NCI-H748 treated with DMSO at 0.1 percent for 48 hours (cell line): ENCODE data around the gene GATAD2B.

Source experiments
- DNase-seq: peaks from one replicate; lab custom pipeline; 2025; lab: John Stamatoyannopoulos, UW

The GATAD2B gene

DNA sequence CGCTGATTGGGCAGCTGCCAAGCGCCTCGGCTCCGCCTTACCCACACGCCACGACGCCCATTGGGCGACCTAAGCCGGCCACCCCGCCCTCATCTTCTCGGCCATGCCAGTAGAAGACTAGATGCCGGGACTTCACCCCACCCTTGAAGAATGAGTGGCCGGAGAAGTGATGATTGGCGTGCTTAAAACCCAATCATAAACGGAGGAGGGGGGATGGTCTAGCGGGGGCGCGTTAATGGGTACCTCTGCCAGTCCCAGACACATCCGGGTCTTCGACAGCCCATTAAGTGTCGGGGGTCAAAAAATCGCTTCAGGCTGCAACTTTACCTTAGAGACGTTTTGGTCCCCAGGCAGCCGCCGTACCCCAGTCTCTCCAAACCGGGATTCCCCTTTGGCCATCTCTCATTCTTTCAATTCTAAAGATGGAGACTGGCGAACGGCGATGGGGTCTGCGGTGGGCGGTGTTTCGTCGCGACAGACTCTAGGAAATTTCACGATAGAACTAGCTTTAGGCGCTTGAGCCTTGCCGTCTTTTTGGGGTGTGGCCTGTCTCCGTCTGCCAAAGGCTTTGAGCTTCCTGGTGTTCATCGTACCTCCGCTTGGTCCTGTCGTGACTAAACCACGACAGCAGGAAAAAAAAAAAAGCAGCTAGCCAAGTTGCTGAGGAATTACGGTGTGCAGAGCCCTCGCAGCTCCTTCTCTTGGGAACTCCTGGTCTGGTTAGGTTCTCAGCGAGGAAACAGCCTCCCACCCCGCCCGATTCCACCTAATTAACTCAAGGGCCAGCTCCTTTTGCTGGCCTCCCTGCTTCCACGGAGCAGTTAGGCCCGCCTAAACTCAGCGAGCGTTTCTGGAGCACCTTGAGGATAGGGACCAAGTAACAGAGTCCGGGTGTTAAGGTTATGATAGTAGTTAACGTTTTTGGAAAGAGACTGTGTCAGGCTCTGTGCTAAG is at the start of gene GATAD2B:
GATAD2B (minus strand) TSS at position 1 of the 954 bp plus-strand sequence. CDS start 94,625 bp downstream, outside the sequence.
- peak; percentile 99 for DNase-seq

DNA sequence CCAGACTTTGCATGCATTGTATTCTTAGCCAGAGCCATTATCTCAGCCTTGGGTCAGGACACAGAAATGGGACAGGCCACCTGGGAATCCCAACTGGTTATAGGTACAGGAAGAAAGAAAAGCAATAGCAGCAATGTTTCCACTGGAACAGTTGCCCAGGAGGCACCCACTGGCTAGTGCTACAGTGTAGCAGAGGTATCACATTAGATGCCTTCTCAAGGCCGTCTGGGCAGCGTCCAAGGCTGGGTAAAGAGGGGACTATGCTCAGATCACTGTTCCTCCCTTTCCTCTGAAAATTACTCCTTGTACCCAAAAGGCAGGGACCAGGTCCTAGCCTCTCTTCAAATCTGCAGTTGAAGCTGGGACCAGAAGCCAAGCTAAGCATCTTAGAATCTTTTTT is 47.6 kb upstream of the GATAD2B start:
- no peak for DNase-seq

DNA sequence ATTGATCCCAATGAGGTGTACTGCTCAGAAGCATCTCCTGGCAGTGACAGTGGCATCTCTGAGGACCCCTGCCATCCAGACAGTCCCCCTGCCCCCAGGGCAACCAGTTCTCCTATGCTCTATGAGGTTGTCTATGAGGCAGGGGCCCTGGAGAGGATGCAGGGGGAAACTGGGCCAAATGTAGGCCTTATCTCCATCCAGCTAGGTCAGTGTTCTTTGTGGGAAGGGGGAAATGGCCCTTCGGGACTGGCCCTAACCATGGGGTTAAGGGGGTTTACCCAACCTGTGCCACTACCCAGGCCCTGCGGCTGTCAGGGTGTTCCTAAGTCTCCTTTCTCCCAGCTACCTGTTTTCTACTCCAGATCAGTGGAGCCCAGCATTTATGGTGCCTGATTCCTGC is 46.2 kb upstream of the GATAD2B start:
- DNase-seq, result no peak

DNA sequence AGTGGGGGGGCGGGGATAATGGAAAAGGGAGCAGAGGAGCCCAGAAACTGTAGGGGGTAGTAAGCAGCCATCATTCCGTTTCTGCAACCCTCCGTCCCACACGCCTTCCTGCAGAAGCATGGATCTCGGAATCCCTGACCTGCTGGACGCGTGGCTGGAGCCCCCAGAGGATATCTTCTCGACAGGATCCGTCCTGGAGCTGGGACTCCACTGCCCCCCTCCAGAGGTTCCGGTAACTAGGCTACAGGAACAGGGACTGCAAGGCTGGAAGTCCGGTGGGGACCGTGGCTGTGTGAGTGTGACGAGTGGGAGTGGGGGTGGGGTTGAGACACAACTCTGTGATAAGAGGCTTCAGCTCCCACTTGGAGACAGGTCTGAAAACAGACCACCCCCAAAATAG is 45.6 kb upstream of the GATAD2B start:
- peak; percentile 36 for DNase-seq

DNA sequence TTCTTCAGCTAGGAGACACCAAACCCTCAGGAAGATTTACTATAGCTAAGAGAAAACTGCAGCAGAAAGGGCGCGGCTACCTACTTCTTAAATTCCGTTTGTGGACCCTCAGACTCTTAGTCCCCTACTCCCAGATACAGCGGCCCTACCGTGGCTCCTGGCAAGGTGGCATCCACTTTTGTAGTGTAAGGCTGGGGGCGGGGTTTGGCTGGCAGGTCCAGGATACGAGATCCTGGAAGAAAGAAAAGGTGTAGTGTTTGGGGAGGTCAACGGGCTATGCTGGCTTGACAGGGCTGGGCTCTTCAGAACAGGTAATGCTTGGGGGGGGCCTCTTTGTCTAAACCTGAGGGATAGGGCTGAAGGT is 45.2 kb upstream of the GATAD2B start:
- peak; percentile 79 for DNase-seq

DNA sequence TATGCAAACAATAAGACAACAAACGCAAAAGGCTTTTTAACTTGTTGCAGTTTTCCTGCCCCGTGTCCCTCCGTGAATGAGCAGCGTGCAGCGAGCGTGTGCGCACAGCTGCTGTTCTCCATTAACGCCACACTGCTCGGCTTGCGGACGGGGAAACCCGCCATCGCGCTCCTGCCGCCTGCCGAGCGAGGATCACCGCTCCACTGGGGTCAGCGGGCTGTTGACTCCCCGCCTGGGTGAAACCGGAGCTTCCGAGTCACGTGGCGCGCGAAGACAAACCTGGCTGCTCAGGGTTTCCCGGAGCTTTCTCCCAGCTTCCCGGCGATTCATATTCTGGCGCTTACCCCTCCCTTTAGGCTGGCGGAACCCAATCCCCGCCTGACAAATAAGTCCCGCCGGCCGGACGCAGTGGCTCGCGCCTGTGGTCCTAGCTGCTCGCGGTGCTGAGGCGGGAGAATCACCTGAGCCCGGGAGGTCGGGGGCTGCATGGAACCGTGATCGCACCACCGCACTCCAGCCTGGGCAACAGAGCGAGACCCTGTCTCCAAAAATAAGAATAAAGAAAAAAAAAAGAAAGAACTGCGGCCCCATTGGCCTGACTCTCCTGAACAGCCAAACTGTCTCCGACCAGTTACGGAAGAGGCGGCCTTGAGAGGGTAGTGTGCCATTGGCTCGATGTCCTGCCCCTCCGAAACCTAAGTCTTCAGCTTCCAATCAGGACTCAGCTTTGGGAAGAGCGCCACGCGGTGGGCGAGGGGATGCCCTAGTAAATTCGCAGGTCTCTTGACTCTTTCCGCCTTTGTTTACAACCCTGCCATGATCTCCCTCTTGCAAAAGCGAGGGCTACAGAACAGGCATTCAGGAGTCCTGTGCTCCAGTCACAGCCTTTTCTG is 44.6 kb upstream of the GATAD2B start, which contains the start of gene CREB3L4:
CREB3L4 (plus strand) TSS at position 796 of the 893 bp plus-strand sequence. CDS start 624 bp downstream, outside the sequence.
- DNase-seq, result peak; percentile 94

DNA sequence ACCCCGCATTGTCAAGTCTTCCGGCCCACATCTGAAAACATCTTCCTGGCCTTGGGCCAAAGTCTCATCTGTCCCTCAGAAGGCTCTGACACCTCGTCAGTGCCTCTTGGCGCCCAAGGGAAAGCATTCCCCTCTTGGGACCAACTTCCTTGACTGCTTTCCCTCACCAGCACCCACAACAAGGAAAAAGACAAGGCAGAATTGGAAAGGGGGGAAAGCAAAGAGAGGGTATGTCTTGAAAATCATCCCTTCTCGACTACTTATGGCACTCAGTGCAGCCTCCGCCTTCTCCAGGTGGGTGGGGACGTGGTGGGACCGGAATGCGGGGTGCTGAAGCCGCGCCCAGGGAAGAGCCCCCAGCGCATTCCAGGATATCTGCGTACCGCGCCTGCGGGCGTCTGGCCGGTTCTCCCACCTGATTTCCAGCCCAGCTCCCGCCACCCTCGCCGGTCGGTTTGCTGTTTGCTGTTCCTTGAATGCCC is 41.1 kb upstream of the GATAD2B start:
- no peak for DNase-seq

DNA sequence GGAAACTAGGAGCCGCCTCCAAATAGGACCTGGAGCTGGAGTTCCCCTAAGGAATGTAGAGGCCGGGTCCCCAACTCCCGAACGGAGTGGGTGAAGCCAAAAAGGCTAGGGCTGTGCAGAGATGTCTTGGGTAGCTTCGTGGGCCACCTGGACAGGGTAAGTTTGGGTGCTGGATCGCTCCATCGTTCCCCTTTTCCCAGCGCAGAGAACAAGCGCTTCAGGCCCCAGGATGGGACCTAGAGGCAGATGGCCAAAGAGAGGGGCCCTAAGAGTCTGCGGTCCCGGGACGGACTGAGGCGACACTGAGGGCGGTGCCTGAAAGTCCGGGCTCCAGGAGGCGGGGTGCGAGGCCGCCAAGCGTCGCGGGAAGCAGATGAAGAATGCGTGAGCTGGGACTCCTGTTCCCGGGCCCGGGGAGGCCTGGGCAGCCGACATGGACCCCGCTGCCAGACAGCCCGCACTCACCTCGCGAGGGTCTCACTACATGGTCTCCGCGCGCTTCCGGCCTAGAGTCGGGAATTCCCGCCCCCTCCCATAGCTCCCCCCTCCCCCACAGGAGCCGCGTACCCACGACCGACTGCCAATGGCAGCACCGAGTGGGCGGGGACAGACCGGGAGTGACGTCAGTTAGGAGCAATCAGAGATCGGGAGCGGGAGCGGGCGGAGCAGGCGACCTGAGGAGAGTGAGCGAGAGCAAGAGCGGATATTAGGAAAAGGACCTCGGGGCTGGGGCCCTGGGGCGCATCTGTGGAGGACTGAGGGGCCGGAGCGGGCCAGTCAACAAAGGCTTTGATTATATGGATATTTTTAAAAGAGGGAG is 40.5 kb upstream of the GATAD2B start, which contains the start of gene SLC39A1:
SLC39A1 (minus strand) TSS at position 508 of the 820 bp plus-strand sequence. CDS start 822 bp downstream, outside the sequence.
- DNase-seq, result peak; percentile 96

DNA sequence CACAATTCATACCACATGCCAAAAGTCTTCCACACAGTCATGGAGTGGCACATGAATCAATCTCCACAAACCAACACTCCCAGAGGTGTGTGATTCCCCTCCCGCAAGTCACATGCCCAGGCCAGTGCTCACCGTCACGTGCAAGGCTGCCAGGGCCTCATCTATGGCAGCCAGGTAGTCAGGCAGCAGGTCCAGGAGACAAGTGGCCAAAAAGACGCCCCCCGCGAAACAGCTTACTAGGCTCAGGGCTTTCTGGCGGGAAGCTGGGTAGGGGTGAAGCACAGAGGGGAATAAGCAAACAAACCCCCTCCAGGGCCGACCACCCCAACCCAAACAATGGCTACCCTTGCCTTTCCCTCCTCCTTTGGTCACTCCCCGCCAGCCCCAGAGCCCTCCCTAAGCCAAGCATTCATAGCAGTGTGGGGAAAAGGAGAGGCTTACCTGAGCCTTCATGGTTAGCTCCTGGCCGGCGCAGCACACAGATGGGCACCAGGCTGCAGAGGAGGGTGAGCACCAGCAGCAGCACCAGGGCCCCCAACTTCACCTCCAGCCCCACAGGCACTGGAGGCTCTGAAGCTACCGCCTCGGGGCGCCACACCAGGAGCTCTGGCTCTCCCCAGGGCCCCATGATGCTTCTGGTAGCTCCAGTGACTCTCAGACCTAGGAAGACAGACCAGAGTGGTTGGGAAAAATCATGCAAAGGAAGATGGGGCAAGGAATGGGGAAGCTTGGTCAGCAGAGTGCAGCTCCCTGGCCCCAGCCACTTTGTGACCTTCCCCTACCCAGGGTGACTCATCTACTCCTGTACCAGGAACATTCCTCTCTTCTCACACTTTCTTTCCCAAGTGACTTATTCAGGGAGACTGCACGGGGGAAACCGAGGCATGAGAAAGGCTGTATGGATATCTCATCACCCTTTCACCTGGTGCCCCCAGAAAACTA is 39.6 kb upstream of the GATAD2B start:
- no peak for DNase-seq

DNA sequence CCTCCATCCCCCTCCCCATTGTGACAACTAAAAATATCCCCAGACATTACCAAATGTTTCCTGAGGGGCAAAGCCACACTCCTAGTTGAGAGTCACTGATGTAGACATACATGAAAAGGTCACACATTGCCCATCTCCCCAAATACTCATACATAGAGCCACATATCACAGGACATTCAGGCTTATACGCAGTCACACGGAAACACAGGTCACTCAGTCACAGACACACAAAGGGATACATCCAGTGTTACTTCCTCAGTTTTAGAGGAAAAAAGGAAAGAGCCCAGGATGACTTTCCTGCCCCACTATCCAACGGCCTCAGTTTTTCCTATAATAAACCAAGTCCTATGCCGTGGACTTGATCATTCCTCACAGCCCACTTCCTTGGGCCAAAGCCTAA is 38.6 kb upstream of the GATAD2B start:
- no peak for DNase-seq

DNA sequence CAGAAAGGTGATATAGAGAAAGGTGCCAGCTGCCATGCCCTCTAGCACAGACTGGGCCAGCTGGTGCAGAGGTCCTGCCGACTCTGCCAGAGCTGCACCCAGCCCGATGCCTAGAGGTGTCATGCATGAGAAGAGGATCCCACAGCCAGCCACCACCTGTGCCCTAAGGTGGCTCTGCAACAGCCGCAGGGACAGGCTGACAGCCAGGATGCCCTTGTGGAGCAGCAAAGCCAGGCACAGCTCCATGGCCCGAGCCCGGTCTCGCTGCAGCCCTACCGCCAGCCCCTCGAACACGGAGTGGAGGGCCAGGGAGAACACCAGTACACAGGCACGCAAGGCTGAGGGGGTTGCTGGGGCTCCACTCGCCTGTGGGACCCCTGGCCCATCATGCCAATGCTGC is 37.4 kb upstream of the GATAD2B start:
- no peak for DNase-seq

DNA sequence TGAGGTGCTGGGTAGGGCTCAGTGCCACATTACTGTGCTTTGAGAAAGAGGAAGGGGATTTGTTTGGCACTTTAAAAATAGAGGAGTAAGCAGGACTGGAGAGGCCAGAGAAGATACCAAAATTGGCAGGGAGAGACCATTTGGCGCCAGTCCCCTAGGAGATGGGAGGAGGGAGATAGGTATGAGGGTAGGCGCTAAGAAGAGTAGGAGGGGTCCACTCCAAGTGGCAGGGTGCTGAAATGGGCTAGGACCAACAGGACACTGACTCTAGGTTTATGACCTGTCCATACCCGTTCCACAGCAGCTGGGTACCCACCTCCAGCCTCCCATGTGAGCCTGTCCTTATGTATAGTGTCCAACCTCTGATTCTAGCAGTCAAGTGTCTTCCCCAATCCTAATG is 36.7 kb upstream of the GATAD2B start:
- DNase-seq, result no peak

DNA sequence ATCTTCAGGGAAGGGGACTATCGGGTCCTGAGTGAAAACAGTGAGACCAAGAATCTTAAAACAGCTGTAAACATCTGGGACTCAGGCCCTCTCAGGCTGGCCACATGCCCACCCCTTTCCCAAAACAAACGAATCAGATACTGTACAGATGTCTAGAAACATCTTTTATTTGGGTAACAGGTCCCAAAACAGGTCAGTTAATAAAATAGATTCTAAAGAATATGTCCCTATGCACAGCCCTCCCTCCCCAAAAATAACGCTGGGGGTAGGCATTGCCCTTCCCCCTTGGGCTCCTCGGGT is 36.1 kb upstream of the GATAD2B start:
- DNase-seq, result no peak

DNA sequence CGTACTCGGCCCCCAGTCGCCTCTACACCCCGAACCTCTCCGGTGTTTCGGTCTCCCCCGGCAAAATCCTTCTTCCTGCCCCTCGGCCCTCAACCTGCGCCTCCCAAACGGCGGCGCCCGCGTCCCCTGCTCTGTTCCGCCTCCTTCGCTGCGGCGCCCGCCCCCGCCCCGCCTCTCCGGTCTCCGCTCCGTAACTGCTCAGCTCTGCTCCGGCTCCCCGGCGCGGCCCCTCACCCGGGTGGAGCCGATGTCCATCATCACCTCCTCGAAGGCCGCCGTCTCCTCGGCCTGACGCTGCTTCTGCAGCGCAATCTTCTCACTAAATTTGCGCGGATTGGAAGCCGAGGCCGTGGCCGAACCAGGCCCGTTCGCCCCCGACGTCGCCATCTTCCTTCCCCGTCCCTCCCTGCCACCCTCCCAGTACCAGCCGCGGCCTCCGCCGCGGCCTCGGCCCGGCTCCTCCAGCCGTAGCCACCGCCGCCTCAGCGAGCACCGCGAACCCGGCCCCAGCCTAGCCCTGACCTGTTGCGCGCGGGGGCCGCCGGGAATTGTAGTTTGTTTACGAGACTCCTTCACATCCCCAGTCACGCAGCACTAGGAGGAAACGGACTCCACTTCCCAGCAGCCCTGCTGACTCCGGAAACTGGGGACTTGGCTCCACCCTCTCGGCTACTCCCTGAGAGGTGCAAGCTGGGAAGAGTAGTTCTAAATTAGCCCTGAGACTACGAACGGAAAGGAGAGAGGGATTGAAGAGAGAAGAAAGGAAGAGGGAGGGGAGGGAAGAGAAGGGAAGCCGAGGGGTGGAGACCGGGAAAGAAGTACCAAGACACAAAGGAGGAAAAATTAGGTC is 35.6 kb upstream of the GATAD2B start, which contains the start of gene CRTC2:
CRTC2 (minus strand) TSS at position 502 of the 850 bp plus-strand sequence; CDS start at position 387, 115 bp downstream.
- DNase-seq, result peak; percentile 98

DNA sequence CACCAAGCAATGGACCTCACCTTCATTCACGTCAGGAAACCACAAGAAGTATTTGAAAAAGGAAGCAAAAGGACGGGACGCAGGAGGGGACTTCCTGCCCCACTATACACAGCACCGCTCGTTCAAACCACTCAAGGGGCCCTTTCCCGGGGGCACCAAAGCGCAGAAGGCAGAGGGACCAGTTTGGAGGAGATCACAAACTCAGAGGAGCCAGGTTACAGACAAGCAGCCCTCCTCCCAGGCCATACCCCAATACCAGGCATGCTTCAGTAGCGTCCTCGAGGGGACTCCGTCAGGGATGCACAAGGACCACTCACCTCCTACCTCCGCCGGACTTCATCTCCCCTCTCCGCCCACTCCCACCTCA is 35.0 kb upstream of the GATAD2B start:
- no peak for DNase-seq

DNA sequence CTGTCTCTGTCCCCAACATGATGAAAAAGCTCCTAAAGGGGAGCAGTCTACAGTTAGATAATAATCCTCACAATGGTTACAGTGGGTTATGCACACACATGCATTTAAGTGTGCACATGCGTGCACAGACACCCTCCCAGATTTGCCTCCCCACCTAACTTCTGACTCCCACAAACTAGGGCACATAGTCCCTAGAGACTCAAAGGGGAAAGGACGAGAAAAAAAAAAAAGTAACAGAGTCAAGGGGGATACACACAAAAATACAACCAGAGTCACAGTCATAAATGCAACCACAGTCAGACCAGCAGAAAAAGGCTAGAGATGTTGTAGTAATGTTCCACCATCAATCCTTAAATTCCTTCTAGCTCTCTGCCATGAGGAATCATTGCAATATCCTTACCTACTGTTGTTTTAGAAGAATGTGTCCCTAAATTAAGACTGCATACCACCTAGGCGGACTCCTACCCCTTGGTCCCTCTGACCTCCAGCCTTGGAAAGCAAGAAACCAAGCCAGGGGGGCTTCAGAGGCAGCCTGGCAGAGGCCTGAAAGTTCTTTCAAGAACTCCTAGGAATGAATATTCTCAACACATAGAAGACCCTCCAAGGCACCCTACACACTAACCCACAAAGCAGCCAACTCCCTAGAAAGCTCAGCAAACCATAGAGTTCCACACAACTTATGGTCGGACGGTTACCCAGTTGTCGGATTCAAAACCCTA is 34.4 kb upstream of the GATAD2B start:
- DNase-seq, result no peak

DNA sequence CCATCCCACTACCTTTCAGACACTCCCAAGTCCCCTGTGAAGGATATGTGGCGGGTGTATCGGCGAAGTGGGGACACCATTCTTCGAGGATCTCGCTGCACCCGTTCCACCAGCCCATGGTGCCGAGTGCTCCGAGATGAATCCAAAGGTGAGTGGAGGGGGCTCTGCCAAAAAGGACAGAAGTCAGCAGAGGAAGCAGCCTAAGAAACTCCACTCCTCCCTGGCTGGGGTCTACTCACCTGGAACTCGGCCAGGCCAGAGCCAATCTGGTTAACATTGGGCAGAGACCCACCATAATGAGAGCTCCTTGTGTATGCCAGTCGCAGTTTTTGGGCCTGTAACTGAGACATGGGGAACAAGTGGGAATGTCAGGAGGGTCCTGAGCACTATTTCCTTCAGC is 32.1 kb upstream of the GATAD2B start:
- no peak for DNase-seq

DNA sequence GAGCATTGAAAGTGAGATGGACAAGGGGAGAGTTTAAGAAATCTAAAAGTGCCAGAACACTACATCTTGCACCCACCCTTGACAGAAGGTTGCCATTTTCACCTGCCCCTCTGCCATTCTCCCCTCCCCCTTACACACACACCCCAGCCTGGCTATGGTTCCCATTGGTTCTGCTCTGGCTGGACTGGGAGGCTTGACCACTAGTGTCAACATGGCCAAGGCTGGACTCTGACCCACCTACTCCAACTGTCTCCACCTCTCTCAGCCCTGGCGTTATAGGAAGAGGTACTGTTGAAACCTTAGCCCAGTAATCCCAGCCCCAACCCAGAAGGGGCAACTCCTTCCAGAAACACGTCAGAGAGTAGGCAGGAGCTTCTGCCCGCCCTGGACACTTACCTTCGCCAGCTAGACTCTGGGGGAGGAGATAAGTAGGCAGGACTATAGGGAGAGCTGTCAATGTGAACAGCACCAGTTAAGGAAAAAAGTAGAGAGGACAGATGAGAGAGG is 31.1 kb upstream of the GATAD2B start:
- no peak for DNase-seq

DNA sequence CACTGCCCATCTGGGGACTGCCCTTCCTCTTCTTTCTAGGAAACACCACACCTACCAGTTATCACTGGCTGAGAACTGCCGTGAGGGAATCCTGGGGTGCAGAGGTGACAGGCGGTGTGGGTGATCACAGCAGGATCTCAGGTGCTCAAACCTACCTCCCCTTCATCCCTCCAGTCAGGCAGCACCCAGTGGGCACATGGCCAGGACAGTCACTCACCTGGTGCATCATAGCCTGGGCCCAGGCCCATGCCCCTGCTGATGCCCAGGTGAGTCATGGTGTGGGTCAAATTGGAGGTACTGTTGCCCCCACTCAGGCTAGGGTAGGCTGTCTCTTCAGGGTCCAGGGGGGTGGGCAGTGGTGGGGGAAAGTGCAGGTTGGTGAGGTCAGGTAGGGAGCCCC is 29.0 kb upstream of the GATAD2B start:
- DNase-seq, result no peak
